ENCODE results near the gene C12orf50. TPM values are rescaled to one million over a fixed set of nuclear protein-coding genes. Genes with fewer than 3 reads are reported as not detected.

The C12orf50 gene
- polyA plus RNA-seq, 1 donor from 2014 or later, result 0.30 TPM

- no peaks in the 10 kb centered on the region for H3K79me2 ChIP-seq (replicated peaks; ENCODE audit: insufficient read depth, low read length)
- no peaks in the 10 kb centered on the region for H3K36me3 ChIP-seq (ENCODE audit: insufficient read depth, low read length)
- H3K4me2 ChIP-seq (ENCODE audit: low read length), result no peak overlapping the region
- no peaks in the 10 kb centered on the region for H3F3A ChIP-seq (ENCODE audit: insufficient read depth, low read length, poor library complexity, severe bottlenecking)
- no peak overlapping the region for H3K4me3 ChIP-seq (ENCODE audit: low read length)
- no peak overlapping the region for H3K9ac ChIP-seq (ENCODE audit: low read length)
- no peaks in the 10 kb centered on the region for H4K20me1 ChIP-seq (ENCODE audit: insufficient read depth)
- no peak overlapping the region for H3K27ac ChIP-seq (ENCODE audit: low read length)
- no peaks in the 10 kb centered on the region for H3K9me3 ChIP-seq (ENCODE audit: low read length)
- H3K9me2 ChIP-seq (ENCODE audit: insufficient read depth, low read length), result no peaks in the 10 kb centered on the region
- H3K27me3 ChIP-seq (ENCODE audit: insufficient read depth, low read depth, low read length), result no peaks in the 10 kb centered on the region
- H2AFZ ChIP-seq (ENCODE audit: low read depth, low read length), result no peak overlapping the region
- TF ChIP-seq, protein P1, sequence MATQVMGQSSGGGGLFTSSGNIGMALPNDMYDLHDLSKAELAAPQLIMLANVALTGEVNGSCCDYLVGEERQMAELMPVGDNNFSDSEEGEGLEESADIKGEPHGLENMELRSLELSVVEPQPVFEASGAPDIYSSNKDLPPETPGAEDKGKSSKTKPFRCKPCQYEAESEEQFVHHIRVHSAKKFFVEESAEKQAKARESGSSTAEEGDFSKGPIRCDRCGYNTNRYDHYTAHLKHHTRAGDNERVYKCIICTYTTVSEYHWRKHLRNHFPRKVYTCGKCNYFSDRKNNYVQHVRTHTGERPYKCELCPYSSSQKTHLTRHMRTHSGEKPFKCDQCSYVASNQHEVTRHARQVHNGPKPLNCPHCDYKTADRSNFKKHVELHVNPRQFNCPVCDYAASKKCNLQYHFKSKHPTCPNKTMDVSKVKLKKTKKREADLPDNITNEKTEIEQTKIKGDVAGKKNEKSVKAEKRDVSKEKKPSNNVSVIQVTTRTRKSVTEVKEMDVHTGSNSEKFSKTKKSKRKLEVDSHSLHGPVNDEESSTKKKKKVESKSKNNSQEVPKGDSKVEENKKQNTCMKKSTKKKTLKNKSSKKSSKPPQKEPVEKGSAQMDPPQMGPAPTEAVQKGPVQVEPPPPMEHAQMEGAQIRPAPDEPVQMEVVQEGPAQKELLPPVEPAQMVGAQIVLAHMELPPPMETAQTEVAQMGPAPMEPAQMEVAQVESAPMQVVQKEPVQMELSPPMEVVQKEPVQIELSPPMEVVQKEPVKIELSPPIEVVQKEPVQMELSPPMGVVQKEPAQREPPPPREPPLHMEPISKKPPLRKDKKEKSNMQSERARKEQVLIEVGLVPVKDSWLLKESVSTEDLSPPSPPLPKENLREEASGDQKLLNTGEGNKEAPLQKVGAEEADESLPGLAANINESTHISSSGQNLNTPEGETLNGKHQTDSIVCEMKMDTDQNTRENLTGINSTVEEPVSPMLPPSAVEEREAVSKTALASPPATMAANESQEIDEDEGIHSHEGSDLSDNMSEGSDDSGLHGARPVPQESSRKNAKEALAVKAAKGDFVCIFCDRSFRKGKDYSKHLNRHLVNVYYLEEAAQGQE (IDR thresholded peaks at IDR 0.05; ENCODE audit: borderline replicate concordance), result no peak
- TF ChIP-seq RAD21 (conservative IDR thresholded peaks at IDR 0.05) (no peak), MXI1 (conservative IDR thresholded peaks at IDR 0.05; ENCODE audit: poor library complexity, severe bottlenecking) (no peak), EP300 (conservative IDR thresholded peaks at IDR 0.05; ENCODE audit: poor library complexity, severe bottlenecking) (no peak), EZH2 (IDR thresholded peaks at IDR 0.05; ENCODE audit: borderline replicate concordance, insufficient read depth, low read length, poor library complexity, severe bottlenecking) (no peak), CTCF (IDR thresholded peaks at IDR 0.05; ENCODE audit: poor library complexity, severe bottlenecking) (no peak), POLR2AphosphoS5 (IDR thresholded peaks at IDR 0.05) (no peak), SMC3 (conservative IDR thresholded peaks at IDR 0.05; ENCODE audit: poor library complexity) (no peak), TAF1 (IDR thresholded peaks at IDR 0.05; ENCODE audit: low read depth) (no peak)
Observed at GRCh38 chr12:87931812-87932211, 97.4 kb downstream of the C12orf50 start.

DNA sequence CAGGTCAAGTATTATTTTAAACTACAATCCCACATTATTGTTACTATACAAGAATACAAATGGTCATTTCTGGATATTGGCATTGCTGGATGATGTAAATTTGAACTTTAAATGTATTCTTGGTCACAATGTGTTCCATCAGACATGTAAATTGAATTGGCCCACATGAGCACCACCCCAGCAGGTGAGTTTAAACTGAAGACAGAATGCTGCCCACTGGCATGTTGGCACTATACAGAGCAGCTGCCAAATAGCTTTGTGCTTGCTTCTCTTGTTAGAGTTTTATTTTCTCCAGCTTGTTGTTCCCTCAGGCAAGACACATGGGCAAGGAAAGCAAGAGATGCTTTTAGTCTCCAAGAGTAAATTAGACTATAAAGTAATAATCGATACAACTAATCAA, 98.6 kb downstream of the C12orf50 start:
- Histone ChIP-seq H3K4me3 (ENCODE audit: low read length) (no peak overlapping the region), H3K36me3 (ENCODE audit: insufficient read depth, low read length) (no peaks in the 10 kb centered on the region), H3K27me3 (ENCODE audit: insufficient read depth, low read depth, low read length) (no peaks in the 10 kb centered on the region), H3K27ac (ENCODE audit: low read length) (no peak overlapping the region), H3K79me2 (replicated peaks; ENCODE audit: insufficient read depth, low read length) (no peaks in the 10 kb centered on the region), H3K9me3 (ENCODE audit: low read length) (no peaks in the 10 kb centered on the region), H3K4me2 (ENCODE audit: low read length) (no peak overlapping the region), H3K9ac (ENCODE audit: low read length) (no peak overlapping the region), H3K9me2 (ENCODE audit: insufficient read depth, low read length) (no peaks in the 10 kb centered on the region), H2AFZ (ENCODE audit: low read depth, low read length) (no peak overlapping the region), H4K20me1 (ENCODE audit: insufficient read depth) (no peaks in the 10 kb centered on the region), H3F3A (ENCODE audit: insufficient read depth, low read length, poor library complexity, severe bottlenecking) (no peaks in the 10 kb centered on the region)
- TF ChIP-seq RAD21 (conservative IDR thresholded peaks at IDR 0.05), result no peak
- no peak for TF ChIP-seq TAF1 (IDR thresholded peaks at IDR 0.05; ENCODE audit: low read depth)
- TF ChIP-seq CTCF (IDR thresholded peaks at IDR 0.05; ENCODE audit: poor library complexity, severe bottlenecking), result no peak
- TF ChIP-seq EP300 (conservative IDR thresholded peaks at IDR 0.05; ENCODE audit: poor library complexity, severe bottlenecking), result no peak
- TF ChIP-seq, protein P1 (IDR thresholded peaks at IDR 0.05; ENCODE audit: borderline replicate concordance), result no peak
- no peak for TF ChIP-seq POLR2AphosphoS5 (IDR thresholded peaks at IDR 0.05)
- TF ChIP-seq SMC3 (conservative IDR thresholded peaks at IDR 0.05; ENCODE audit: poor library complexity), result no peak
- no peak for TF ChIP-seq MXI1 (conservative IDR thresholded peaks at IDR 0.05; ENCODE audit: poor library complexity, severe bottlenecking)
- no peak for TF ChIP-seq EZH2 (IDR thresholded peaks at IDR 0.05; ENCODE audit: borderline replicate concordance, insufficient read depth, low read length, poor library complexity, severe bottlenecking)
